GM19351 (cell line): ENCODE results near the gene CFAP69.

Experiments used
- ATAC-seq: cut with Tn5 transposase; IDR thresholded peaks from one replicate; pipeline ENCODE4 v1.9.1; 2021; ENCODE audit warnings: mild to moderate bottlenecking, moderate library complexity; ENCODE audit not compliant: unreplicated experiment

CFAP69 gene, protein sequence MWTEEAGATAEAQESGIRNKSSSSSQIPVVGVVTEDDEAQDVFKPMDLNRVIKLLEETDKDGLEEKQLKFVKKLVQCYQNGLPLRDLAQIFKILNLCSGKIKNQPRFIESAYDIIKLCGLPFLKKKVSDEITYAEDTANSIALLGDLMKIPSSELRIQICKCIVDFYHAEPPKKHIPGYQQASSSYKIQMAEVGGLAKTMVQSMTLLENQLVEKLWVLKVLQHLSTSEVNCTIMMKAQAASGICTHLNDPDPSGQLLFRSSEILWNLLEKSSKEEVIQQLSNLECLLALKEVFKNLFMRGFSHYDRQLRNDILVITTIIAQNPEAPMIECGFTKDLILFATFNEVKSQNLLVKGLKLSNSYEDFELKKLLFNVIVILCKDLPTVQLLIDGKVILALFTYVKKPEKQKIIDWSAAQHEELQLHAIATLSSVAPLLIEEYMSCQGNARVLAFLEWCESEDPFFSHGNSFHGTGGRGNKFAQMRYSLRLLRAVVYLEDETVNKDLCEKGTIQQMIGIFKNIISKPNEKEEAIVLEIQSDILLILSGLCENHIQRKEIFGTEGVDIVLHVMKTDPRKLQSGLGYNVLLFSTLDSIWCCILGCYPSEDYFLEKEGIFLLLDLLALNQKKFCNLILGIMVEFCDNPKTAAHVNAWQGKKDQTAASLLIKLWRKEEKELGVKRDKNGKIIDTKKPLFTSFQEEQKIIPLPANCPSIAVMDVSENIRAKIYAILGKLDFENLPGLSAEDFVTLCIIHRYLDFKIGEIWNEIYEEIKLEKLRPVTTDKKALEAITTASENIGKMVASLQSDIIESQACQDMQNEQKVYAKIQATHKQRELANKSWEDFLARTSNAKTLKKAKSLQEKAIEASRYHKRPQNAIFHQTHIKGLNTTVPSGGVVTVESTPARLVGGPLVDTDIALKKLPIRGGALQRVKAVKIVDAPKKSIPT

GRCh38 chr7:90244909-90245851 is at the start of gene CFAP69:
CFAP69 (plus strand) TSS chr7:90245174; CDS start chr7:90245425, 251 bp downstream.
- ATAC-seq: peak; percentile 66

GRCh38 chr7:90201500-90202195 is 43.3 kb upstream of the CFAP69 start:
- ATAC-seq: no peak

- no peak for ATAC-seq
Measured at GRCh38 chr7:90207956-90208355, 37.0 kb upstream of the CFAP69 start.

- no peak for ATAC-seq
Measured at GRCh38 chr7:90209776-90210175, 35.2 kb upstream of the CFAP69 start.

- ATAC-seq: no peak
Measured at GRCh38 chr7:90210475-90210874, 34.5 kb upstream of the CFAP69 start.

DNA sequence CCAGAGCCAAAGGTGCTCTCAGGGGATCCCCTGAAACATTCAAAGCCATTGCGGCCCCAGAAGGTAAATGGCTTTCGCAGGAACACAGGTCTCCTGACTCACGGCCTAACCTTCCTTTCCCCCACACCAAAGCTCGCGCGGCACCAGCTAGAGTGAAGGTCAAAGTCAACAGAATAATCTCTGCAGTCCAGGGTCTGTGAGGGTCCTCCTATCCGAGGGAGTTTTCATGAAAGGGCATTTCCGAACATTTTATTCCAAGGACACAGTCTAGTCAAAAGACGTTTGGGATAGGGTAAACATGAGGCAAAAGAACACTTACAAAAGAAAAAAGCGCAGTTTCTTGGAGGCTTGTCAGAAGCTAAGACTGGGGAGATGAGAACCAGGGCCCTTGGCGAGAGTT is 34.0 kb upstream of the CFAP69 start:
- ATAC-seq: peak; percentile 20

- ATAC-seq: peak; percentile 93
Measured at GRCh38 chr7:90211391-90212148, 33.4 kb upstream of the CFAP69 start, which contains the start of gene STEAP2. STEAP2 (plus strand) TSS chr7:90211740; CDS start chr7:90225083, 13,343 bp downstream.

DNA sequence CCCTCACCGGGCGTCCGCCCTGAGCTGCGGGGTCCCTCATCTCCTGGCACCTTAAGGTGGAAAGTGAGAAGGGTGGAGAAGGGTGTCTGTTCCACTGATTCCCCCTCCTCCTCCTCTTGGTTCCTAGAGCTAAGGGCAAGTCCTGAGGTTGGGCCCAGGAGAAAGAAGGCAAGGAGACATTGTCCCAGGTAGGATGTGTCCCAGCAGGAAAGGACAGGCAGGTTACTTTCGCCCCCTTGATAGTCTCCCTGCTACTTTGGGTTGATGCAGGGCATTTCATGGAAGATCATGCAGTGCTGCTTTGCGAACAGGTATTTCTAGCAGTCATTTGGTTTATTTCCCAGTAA is 32.9 kb upstream of the CFAP69 start:
- no peak for ATAC-seq

DNA sequence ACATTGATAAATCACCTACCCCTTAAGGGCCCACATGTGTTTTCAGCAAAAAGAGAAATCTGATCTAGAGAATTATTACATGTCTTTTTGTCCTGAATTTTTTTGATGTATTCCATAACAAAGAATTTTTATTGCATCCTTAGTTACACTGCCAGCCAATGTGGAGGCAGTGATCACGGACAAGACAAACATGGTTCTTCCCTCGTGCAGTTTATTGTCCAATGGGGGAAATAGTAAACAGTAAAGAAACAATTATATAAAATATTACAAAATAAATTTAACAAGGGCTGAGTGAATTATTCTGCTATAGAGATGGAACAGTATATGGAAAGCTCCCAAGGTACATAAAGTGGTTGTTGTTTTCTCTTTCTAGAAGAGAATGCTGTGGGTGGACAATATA is 31.5 kb upstream of the CFAP69 start:
- no peak for ATAC-seq

GRCh38 chr7:90216080-90216674 is 28.8 kb upstream of the CFAP69 start:
- ATAC-seq: no peak

DNA sequence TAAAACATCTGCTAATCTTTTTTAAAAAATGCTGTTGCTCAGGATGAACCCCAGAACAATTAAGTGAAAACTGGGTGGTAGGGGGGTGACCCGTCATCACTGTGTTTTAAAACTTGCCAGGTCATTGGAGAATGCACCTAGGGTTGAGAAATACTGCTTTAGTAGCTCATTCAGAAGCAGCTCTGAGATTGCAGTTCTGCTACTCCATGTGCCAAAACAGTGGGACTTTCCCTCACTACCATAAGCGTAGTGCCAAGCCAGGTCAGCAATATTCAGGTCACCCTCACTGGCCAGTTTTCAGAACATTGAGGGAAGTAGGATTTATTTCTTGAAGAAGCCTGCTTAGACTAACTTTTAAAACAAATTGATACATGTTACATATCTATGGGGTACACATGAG is 28.2 kb upstream of the CFAP69 start:
- ATAC-seq: no peak

DNA sequence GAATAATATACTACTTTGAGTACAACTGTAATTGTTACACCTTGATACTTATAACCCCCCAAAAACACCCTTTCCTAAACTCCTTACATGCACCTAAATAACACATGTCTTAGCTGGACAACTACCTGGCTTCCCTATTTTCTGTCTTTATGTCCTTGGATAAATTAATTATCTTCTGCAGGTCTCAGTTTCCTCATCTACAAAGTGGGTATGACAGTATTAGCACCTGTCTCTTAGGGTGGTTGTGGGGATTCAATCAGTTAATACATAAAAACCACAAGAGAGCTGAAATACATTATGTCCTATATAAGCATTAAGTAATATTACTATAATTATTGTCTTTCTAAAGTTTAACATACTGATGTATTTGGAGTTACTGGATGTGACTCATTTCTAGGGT is 22.6 kb upstream of the CFAP69 start:
- ATAC-seq: no peak

- no peak for ATAC-seq
Measured at GRCh38 chr7:90222811-90223725, 21.9 kb upstream of the CFAP69 start.

DNA sequence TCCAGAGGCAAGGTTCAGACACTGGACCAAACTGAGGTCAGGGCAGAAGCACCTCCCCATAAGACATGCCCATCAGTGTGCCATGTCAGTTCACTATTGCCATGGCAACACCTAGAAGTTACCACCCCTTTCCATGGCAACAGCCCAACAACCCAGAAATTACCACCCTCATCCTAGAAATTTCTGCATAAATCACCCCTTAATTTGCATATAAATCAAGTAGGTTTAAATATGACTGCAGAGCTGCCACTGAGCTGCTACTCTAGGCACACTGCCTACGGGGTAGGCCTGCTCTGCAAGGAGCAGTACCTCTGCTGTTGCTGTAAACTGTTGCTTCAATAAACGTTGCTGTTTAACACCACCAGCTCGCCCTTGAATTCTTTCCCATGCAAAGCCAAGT is 20.8 kb upstream of the CFAP69 start:
- no peak for ATAC-seq

DNA sequence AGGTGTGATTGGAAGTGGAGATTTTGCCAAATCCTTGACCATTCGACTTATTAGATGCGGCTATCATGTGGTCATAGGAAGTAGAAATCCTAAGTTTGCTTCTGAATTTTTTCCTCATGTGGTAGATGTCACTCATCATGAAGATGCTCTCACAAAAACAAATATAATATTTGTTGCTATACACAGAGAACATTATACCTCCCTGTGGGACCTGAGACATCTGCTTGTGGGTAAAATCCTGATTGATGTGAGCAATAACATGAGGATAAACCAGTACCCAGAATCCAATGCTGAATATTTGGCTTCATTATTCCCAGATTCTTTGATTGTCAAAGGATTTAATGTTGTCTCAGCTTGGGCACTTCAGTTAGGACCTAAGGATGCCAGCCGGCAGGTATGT is 19.8 kb upstream of the CFAP69 start:
- no peak for ATAC-seq

DNA sequence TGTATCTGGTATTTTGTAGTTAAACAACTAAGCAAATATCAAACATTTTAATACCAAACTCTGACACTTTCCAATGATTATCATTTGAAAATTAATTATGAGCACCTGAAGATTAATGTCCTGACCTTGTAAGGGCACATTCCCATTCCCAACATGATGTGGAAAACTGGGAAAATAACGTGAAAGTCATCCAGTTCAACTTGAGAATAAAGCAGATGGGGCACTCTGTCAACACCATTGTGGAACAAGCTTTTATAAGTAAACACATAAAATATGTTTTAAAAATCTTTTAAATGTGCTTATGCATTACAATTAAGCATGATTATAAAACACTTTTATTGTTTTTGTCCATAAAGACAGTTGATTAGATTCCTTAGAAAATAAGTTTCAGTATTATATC is 19.4 kb upstream of the CFAP69 start:
- no peak for ATAC-seq

DNA sequence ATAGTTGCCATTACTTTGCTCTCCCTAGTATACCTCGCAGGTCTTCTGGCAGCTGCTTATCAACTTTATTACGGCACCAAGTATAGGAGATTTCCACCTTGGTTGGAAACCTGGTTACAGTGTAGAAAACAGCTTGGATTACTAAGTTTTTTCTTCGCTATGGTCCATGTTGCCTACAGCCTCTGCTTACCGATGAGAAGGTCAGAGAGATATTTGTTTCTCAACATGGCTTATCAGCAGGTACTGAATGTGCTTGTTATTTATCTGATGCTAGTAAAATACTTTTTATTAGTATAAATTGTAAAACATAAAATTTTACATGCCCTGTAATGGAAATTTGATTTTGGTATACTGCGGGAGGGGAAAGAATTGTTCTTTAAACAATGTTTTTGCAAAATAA is 17.7 kb upstream of the CFAP69 start:
- no peak for ATAC-seq

- ATAC-seq: no peak
Measured at GRCh38 chr7:90229682-90230081, 15.3 kb upstream of the CFAP69 start.
